HG02610 (cell line): Measurements from ENCODE around the gene SOX5.

ENCODE experiments used
- ATAC-seq: cut with Tn5 transposase; IDR thresholded peaks from one replicate; pipeline ENCODE4 v1.9.1; 2021; ENCODE audit warnings: mild to moderate bottlenecking, moderate library complexity; ENCODE audit not compliant: unreplicated experiment

Gene SOX5

GRCh38 chr12:23626791-23627190, 322.7 kb downstream of the SOX5 start:
- no peak for ATAC-seq

- ATAC-seq, result no peak
Measured at GRCh38 chr12:23621900-23622299, 327.6 kb downstream of the SOX5 start.

- peak; percentile 57 for ATAC-seq
Measured at GRCh38 chr12:23618718-23619117, 330.8 kb downstream of the SOX5 start.

- ATAC-seq, result no peak
Measured at GRCh38 chr12:23617749-23618148, 331.7 kb downstream of the SOX5 start.

- ATAC-seq, result no peak
Measured at GRCh38 chr12:23614280-23614679, 335.2 kb downstream of the SOX5 start.

- no peak for ATAC-seq
Measured at GRCh38 chr12:23611320-23611719, 338.1 kb downstream of the SOX5 start.

GRCh38 chr12:23600919-23601318, 348.6 kb downstream of the SOX5 start:
- ATAC-seq, result no peak

GRCh38 chr12:23596568-23596967, 352.9 kb downstream of the SOX5 start:
- ATAC-seq, result no peak

GRCh38 chr12:23587833-23588559, 361.5 kb downstream of the SOX5 start:
- ATAC-seq, result no peak

- ATAC-seq, result no peak
Measured at GRCh38 chr12:23585782-23586163, 363.7 kb downstream of the SOX5 start.

GRCh38 chr12:23585156-23585781, 364.2 kb downstream of the SOX5 start:
- no peak for ATAC-seq

- no peak for ATAC-seq
Measured at GRCh38 chr12:23581913-23582312, 367.6 kb downstream of the SOX5 start.

GRCh38 chr12:23579257-23579656, 370.2 kb downstream of the SOX5 start:
- ATAC-seq, result no peak

- ATAC-seq, result no peak
Measured at GRCh38 chr12:23576372-23576771, 373.1 kb downstream of the SOX5 start.

- no peak for ATAC-seq
Measured at GRCh38 chr12:23569356-23569755, 380.1 kb downstream of the SOX5 start.

GRCh38 chr12:23566133-23566532, 383.3 kb downstream of the SOX5 start:
- no peak for ATAC-seq

GRCh38 chr12:23564451-23565152, 384.9 kb downstream of the SOX5 start:
- no peak for ATAC-seq

- no peak for ATAC-seq
Measured at GRCh38 chr12:23561364-23562345, 387.8 kb downstream of the SOX5 start.

- ATAC-seq, result peak; percentile 48
Measured at GRCh38 chr12:23560611-23561010, 388.9 kb downstream of the SOX5 start.

- no peak for ATAC-seq
Measured at GRCh38 chr12:23559268-23559753, 390.2 kb downstream of the SOX5 start.

- no peak for ATAC-seq
Measured at GRCh38 chr12:23556661-23557060, 392.8 kb downstream of the SOX5 start.
